ENCODE measurements around the gene INTS13.

Gene INTS13

DNA sequence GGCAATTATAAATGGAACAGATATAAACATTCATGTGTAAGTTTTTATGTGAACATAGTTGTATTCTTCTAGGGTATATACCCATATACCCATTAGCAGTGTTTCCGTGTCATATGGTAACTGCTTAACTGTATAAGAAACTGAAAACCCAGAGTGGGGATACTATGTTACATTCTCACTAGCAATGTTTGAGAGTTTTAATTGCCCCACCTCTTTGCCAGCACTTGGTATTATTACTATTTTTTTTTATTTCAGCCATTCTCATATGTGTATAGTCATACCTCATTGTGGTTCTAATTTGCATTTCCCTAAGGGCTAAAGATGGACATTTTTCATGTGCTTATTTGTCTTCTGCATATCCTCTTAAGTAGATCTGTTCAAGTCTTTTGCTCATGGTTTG lies 76.1 kb downstream of the INTS13 start:
- no peak for DNase-seq (ENCODE audit: low read depth)
- TF ChIP-seq, protein P1, sequence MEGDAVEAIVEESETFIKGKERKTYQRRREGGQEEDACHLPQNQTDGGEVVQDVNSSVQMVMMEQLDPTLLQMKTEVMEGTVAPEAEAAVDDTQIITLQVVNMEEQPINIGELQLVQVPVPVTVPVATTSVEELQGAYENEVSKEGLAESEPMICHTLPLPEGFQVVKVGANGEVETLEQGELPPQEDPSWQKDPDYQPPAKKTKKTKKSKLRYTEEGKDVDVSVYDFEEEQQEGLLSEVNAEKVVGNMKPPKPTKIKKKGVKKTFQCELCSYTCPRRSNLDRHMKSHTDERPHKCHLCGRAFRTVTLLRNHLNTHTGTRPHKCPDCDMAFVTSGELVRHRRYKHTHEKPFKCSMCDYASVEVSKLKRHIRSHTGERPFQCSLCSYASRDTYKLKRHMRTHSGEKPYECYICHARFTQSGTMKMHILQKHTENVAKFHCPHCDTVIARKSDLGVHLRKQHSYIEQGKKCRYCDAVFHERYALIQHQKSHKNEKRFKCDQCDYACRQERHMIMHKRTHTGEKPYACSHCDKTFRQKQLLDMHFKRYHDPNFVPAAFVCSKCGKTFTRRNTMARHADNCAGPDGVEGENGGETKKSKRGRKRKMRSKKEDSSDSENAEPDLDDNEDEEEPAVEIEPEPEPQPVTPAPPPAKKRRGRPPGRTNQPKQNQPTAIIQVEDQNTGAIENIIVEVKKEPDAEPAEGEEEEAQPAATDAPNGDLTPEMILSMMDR (conservative IDR thresholded peaks at IDR 0.05; ENCODE audit: low read depth, low read length): no peak
- no peak overlapping the region for H3K4me3 ChIP-seq (ENCODE audit: low read length)

DNA sequence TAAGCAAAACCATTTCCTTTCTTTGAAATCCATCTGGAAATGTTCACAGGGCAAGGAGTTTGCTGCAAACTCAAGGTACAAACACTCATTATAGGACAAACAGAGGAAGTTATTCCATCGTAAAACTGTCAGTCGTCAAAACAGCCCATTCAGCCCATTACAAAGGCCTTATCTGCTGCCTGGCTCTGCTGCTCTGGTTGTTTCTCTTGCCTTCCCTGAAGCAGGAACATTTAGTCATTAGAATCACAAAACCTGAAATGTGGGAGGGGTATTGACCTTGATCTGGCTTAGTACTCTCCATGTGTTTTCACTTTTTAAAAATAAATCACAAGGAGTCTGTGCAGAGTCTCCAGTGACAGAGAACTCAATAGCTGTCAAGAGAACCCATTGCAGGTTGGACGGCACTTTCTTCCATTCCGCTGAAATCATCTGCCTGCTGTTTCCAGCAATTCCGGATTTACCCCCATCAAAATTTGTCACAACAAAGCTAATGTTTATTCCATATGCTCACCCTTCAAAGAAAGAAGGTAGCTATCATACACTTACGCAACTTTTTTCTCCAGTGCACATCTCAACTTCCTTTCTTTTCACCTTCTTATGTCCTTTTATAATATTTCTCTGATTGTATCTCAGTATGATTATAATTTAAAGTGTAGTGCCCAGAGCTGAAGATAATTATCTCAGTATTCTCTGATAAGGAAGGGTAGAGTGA lies 80.2 kb downstream of the INTS13 start:
- H3K4me3 ChIP-seq (ENCODE audit: low read length): no peak overlapping the region
- TF ChIP-seq, protein P1 (conservative IDR thresholded peaks at IDR 0.05; ENCODE audit: low read depth, low read length): no peak
- no peak for DNase-seq (ENCODE audit: low read depth)

DNA sequence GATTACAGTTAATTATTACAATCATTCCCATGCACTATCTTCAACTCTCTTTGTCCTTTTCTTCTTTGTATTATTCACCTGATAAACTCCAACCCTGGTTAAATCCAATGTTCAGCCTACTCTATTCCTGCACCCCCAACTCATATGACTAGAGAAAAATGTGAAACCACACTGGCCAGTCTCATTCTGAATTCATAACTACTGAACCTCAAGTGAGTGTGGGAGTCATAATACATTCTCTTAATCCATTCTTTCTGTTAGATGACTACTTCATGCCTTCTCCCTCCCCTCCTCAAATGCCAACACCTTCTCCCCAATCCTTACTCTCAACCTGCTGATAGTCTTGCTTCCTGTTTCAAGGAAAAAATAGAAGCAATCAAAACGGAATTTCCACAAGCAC lies 82.4 kb downstream of the INTS13 start:
- TF ChIP-seq, protein P1 (conservative IDR thresholded peaks at IDR 0.05; ENCODE audit: low read depth, low read length): no peak
- DNase-seq (ENCODE audit: low read depth): no peak
- H3K4me3 ChIP-seq (ENCODE audit: low read length): no peak overlapping the region

Measured in retinal pigment epithelial cell (primary cell).